GM19468 (cell line): ENCODE measurements around the gene RUNX1.
A peak's percentile ranks its signal among the peaks of the same experiment; 100 is the strongest.
"Not testable (repeated sequence)": the region's sequence is repeated elsewhere in the genome, so short reads cannot be mapped to it uniquely, and the experiment has no call there.

Experiments
- ATAC-seq: cut with Tn5 transposase; IDR thresholded peaks from one replicate; pipeline ENCODE4 v1.9.1; 2021; ENCODE audit warnings: mild to moderate bottlenecking, moderate library complexity, moderate number of reproducible peaks; ENCODE audit not compliant: unreplicated experiment; ENCODE audit errors: extremely low read depth

The RUNX1 gene

GRCh38 chr21:34980423-34981115 lies 68.5 kb downstream of the RUNX1 start:
- no peak for ATAC-seq

GRCh38 chr21:34979383-34979782 lies 69.7 kb downstream of the RUNX1 start:
- ATAC-seq = no peak

DNA sequence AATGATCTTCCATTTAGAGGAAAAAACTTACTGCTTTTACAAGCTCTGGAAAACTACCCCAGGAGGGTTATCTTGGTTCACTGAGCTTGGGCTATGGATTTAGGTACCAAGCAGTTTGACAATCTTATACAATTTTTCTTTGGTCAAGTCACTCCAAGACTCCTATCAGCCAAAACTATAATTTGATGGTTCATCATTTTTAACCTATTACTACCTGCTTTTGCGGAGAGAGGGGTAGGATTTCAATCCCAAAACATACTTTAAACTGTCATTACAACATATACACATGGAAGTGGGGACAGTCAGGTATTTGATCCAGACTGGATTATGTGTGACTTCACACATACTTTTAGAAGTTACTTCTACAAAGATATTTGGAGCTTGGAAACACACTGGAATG lies 71.8 kb downstream of the RUNX1 start:
- ATAC-seq = no peak

DNA sequence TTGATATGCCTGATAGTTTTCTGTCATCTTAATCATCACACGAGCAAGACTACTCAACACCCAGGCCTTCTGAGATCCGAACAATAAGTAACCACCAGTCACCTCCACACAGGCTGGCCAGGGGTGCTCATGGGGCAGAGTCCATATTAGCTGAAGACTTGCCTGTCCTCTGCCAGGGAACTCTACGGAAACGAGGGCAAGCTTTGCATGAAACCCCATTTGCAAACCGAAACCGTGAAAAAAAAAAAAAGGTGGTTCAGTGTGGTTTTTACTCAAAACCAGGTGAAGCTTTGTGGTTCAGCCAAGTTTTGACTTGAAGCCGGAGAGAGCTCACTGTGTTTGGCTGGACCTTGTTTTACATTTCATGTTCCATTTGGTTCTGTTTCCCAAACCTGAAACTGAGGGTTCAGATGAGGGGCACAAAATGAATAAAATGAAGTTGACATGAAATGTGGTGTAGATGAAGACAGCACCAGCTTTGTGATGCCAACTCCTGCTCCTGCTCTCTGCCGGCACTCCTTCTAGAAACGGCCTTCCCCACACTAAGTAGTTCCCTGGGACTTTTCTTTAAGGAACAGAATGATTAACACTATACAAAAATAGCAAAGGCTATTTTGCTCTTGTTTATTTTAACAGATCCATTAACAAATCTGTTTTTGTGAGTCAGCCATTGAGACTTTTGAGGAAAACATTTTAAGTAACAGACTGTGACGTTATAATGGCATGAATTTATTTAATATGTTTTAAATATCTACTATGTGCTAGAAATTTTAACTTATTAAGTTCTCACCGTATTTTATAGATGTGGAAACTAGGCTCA lies 74.7 kb downstream of the RUNX1 start:
- peak; percentile 79 for ATAC-seq

DNA sequence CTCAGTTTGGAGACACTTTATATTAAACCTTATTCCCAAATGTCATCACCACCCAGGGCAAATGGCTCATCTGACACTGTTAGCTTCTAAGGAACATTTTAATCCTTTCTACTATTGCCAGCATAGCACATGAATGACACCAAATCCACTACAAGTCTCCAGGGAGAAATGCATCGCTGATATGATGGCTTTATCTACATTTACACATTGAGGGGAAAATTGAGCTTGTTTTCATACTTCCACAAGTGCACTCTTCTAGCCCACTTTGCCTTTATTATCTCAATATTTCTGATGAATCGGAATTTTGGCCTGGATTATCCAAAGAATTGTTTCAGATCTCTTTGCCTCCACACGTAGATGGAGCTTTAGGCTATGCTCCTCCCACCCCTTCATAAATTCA lies 75.4 kb downstream of the RUNX1 start:
- no peak for ATAC-seq

DNA sequence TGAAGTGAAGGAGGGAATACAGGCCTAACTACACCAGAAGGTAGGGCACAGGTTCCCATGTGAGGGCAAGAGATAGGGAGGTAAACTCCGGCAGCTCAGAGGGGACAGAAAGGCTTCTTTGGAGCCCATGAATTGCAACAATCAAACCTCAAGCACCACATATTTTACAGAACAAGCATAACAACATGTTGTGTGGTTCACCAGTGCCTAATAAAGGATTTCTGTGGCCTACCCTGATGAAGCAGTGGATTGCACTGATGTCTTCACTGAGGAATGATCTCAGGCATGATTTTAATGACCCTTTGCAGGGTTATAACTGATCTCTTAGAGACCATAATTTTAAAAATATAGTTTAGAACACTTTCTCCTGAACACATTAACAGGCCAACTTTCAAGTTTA lies 77.4 kb downstream of the RUNX1 start:
- ATAC-seq = no peak

DNA sequence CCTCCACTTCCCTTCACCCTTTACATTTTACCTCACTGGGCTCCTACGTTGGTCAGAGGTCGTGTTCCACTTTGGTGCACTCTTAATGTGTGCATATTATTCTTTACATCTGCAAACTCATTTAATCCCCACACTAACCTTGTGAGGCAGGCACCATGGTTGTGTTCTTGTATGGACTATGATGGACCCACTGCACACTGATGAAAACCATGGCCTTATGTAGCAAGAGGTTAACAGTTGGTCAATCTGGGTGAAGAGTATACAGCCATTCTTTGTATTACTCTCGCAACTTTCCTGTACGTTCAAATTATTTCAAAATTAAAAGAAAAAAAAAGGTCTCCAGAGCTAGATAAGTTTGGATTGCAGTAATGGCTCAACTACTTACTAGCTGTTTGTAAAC lies 78.5 kb downstream of the RUNX1 start:
- no peak for ATAC-seq

DNA sequence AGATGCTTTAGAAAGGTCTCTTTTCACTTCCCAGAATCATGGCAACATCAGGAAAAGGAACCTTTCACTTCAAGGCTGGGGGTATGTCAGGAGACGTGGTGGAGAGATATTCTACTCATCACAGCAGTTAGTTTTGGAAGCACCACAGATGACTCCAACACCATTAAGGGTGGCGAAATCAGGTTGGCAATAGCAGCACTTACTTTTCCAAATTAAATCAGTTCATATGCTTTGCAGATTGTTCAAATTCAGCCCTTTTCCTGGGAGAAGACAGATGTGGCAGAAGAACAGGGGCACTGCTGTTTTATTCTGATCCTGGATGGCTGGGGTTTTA lies 79.0 kb downstream of the RUNX1 start:
- ATAC-seq = no peak

GRCh38 chr21:34969423-34970166 lies 79.5 kb downstream of the RUNX1 start:
- ATAC-seq = no peak

DNA sequence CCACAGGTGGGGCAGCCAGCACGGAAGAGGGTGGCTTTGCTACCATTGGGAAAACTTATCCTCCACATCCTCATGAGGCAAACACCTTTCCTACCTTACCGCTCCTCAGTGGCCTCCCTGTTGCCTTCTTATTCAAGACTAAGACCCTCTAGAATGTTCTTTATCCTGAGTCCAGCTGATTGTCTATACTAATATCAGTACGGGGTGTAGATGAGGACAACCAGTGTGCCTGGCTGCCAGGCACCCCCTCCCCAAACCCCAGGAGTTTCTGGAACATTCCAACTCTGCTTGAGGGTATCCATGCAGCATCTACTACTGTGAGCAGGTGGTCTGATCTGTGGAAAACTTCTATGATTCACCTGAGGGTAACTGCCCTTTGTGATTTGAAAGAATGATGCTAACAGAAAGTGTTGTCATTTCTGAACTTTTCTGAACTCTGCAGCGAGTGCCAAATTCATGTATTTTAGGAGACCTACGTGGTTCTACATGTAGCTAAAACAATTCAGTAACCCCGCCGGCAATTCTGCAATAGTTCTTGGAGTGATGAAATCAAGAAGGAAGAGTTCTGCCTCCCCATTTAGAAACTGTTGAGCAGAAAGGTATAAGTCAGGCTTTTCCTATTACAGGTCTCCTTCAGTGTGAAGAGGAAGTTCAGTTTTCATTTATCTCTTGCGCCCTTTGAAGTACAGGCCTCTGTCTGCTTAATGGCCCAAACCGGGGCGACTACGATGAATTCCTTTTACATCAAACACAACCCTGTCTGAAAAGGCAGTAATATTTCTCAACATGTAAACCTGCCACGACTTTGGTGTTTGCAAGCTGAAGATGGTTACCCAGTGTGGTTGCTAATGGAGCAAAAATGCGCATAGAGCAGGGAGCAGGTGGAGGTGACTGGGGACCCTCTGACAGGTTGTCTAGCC lies 80.4 kb downstream of the RUNX1 start:
- ATAC-seq = no peak

- no peak for ATAC-seq
Measured at GRCh38 chr21:34967509-34968289, 81.4 kb downstream of the RUNX1 start.

- not testable (repeated sequence) for ATAC-seq
Measured at GRCh38 chr21:34966881-34967280, 82.2 kb downstream of the RUNX1 start.

- ATAC-seq = no peak
Measured at GRCh38 chr21:34965200-34966174, 83.6 kb downstream of the RUNX1 start.

- no peak for ATAC-seq
Measured at GRCh38 chr21:34962586-34963222, 86.4 kb downstream of the RUNX1 start.

DNA sequence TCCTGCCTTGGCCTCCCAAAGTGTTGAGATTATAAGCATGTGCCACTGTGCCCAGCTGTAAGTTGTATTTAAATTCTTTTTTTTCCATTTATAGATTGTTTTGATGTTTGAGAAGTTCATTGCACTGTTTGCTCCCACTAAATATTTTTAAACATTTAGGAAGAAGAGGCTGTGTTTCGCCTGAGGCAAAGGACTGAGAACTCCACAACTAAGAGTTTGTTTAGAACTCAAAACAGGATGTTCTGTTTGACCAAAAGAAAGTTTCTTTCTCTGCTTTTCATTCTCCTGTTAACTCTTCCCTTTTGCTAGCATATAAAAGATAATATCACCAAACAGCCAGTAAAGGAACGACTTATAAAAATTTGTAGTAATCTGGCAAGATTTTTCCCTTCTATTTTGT lies 87.0 kb downstream of the RUNX1 start:
- no peak for ATAC-seq

DNA sequence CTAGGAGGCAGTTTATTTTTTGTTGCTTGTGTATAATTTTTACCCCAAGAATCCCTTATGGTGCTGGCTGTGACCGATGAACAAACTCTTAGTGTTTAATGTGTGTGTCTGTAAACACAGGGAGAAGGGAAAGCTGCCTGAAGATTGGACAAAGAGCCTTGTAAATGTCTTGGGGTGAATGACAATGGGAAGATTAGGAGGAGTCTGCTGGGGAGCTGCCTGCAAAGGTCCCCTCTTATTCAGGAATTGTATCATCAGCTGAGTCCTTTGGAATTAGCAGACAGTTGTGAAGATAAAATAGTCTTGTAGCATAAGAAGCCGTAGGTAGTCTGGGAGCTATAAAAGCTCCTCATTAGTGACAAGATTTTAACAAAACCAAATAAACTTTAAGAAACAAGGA lies 88.4 kb downstream of the RUNX1 start:
- ATAC-seq = no peak

GRCh38 chr21:34959607-34960006 lies 89.5 kb downstream of the RUNX1 start:
- ATAC-seq = no peak

GRCh38 chr21:34958040-34958439 lies 91.1 kb downstream of the RUNX1 start:
- no peak for ATAC-seq
